ENCODE measurements around the gene SPTA1. TPM values are rescaled to one million over a fixed set of nuclear protein-coding genes. Genes with fewer than 3 reads are reported as not detected.

Gene SPTA1
- total and polyA plus RNA-seq, 2 of the 4 experiments (the other 2 are of a cell fraction): not detected

DNA sequence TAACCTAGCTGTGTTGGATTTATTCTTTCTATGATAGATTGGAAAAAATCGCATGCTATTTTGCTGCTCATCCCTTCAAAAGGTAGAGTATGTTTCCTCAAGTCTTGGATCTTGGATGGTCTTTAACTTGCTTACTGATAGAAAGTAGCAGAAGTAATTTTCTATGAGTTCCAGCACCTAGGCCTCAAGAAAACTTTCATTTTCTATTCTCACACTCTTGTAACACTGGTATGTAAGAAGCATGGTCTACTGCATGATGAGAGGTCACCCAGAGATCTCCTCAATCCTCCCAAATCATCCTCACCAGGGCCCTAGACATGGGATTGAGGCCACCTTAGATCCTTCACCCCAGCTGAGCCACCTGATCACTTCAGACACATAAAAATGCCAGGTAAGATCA lies 7.2 kb downstream of the SPTA1 start:
- BruUV-seq (replicated peaks): no TSS peak
- no peak for TF ChIP-seq ELK1 (IDR thresholded peaks at IDR 0.05; ENCODE audit: borderline replicate concordance, low read depth, low read length)
- H3K4me1 ChIP-seq (ENCODE audit: control insufficient read depth, insufficient read depth, low read length): no peaks in the 10 kb centered on the region
- H2AK9ac ChIP-seq (replicated peaks; ENCODE audit: low read depth, low read length, poor library complexity): no peak overlapping the region
- H2AFZ ChIP-seq (replicated peaks; ENCODE audit: low read length, poor library complexity): no peak overlapping the region
- H3K18ac ChIP-seq (ENCODE audit: low read depth, low read length): no peak overlapping the region
- H4K8ac ChIP-seq (ENCODE audit: low read depth in 2 of 2, low read length in 2 of 2): no peak overlapping the region
- H2BK15ac ChIP-seq (ENCODE audit: low read depth, low read length): no peak overlapping the region
- DNase-seq (no peak), ATAC-seq (ENCODE audit: low read depth) (no peak)
- no peaks in the 10 kb centered on the region for H3K9me1 ChIP-seq (ENCODE audit: insufficient read depth, low read length)
- no peak overlapping the region for H3K9ac ChIP-seq (ENCODE audit: low read depth, low read length)
- ChIA-PET POLR2A (ENCODE audit: unreplicated experiment) (no interaction called here), CTCF (no interaction called here)
- H3K27ac ChIP-seq (ENCODE audit: insufficient read depth, low read length): no peak overlapping the region
- in situ Hi-C loops (cut with MboI; ENCODE audit: low sequenced_read_pairs) (no loop called here), dilution Hi-C loops (cut with HindIII; ENCODE audit: low sequenced_read_pairs, unreplicated experiment) (no loop called here), intact Hi-C loops (cut with micrococcal nuclease) (no loop called here)
- H3K27me3 ChIP-seq (ENCODE audit: control insufficient read depth, insufficient read depth, low read length): no peaks in the 10 kb centered on the region
- no peak overlapping the region for H2BK20ac ChIP-seq (ENCODE audit: low read depth, low read length)
- H3K4me2 ChIP-seq (ENCODE audit: low read depth, low read length): no peak overlapping the region
- no peak overlapping the region for H3K56ac ChIP-seq (ENCODE audit: extremely low read depth, insufficient read depth, low read length)
- H3K36me3 ChIP-seq (ENCODE audit: control insufficient read depth, insufficient read depth, low read length): no peaks in the 10 kb centered on the region
- H2BK5ac ChIP-seq (ENCODE audit: low read depth, low read length, poor library complexity, severe bottlenecking): no peak overlapping the region
- no peak overlapping the region for H4K91ac ChIP-seq (ENCODE audit: insufficient read depth, low read depth, low read length)
- H3K4me3 ChIP-seq (ENCODE audit: insufficient read depth, low read depth, low read length): no peak overlapping the region
- no peak overlapping the region for H4K5ac ChIP-seq (ENCODE audit: low read depth, low read length)
- no peaks in the 10 kb centered on the region for H4K20me1 ChIP-seq (ENCODE audit: insufficient read depth, low read length)
- H2AK5ac ChIP-seq (ENCODE audit: low read depth, low read length): no peak overlapping the region
- no peak overlapping the region for H2BK120ac ChIP-seq (ENCODE audit: low read depth, low read length)
- no CpG with 5 or more reads among the region's 1 CpG for WGBS, 2 experiments (ENCODE audit: extremely low coverage in 2 of 2, insufficient read length in 1 of 2)
- no peak overlapping the region for H3K23ac ChIP-seq (ENCODE audit: low read depth, low read length)
- H3K14ac ChIP-seq (replicated peaks; ENCODE audit: low read depth, low read length): no peak overlapping the region
- H3K4ac ChIP-seq (ENCODE audit: low read depth, low read length): no peak overlapping the region
- no peaks in the 10 kb centered on the region for H3K79me1 ChIP-seq (ENCODE audit: low read depth in 1 of 2, low read length in 2 of 2)
- no peaks in the 10 kb centered on the region for H3K9me3 ChIP-seq (ENCODE audit: control insufficient read depth, insufficient read depth, low read length)

Data from IMR-90 (cell line).